Progenitor cell of endocrine pancreas (in vitro differentiated cells): ENCODE data around the gene RXRA. TPM values are rescaled to one million over a fixed set of nuclear protein-coding genes. Genes with fewer than 3 reads are reported as not detected.

ENCODE experiments used
- DNase-seq: peaks from one replicate; pipeline ENCODE4 v3.0.0; 2021; ENCODE audit warnings: low spot score; ENCODE audit not compliant: unreplicated experiment
- H3K27ac Mint-ChIP-seq: 2 replicates; pipeline ENCODE4 v1.8.0; 2021; ENCODE audit warnings: mild to moderate bottlenecking, moderate library complexity, mixed read lengths
- H3K27me3 Mint-ChIP-seq: 2 replicates; pipeline ENCODE4 v1.8.0; 2021; ENCODE audit warnings: mixed read lengths
- H3K36me3 Mint-ChIP-seq: 2 replicates; pipeline ENCODE4 v1.8.0; 2022; ENCODE audit warnings: mixed read lengths; ENCODE audit not compliant: insufficient read depth
- H3K4me1 Mint-ChIP-seq: 2 replicates; pipeline ENCODE4 v1.8.0; 2021; ENCODE audit warnings: low read depth, mixed read lengths
- H3K4me3 Mint-ChIP-seq: 2 replicates; pipeline ENCODE4 v1.8.0; 2021; ENCODE audit warnings: low read depth, mild to moderate bottlenecking, moderate library complexity, mixed read lengths
- H3K9me3 Mint-ChIP-seq: 2 replicates; pipeline ENCODE4 v1.8.0; 2021; ENCODE audit warnings: low read depth, mixed read lengths
- CTCF ChIP-seq: fragments of 200-600 bp; sonication (generic); IDR thresholded peaks from one replicate; pipeline ENCODE4 v1.5.0; 2021; ENCODE audit warnings: antibody characterized with exemption, mild to moderate bottlenecking; ENCODE audit not compliant: unreplicated experiment
- total RNA-seq: library from RNA; stranded (reverse); gene quantifications from 2 replicates; pipeline ENCODE4 v1.2.1, GENCODE V29; 2021

RXRA gene
- total RNA-seq, 1 donor from 2014 or later = 64.8 TPM

GRCh38 chr9:134455934-134456755 lies 129.9 kb downstream of the RXRA start:
- Mint-ChIP-seq H3K9me3 (no peaks in the 10 kb centered on the region), H3K4me3 (no peak overlapping the region), H3K27ac (no peak overlapping the region), H3K36me3 (no peaks in the 10 kb centered on the region), H3K4me1 (peaks cover 9% of the 10 kb centered on the region), H3K27me3 (peaks cover 2% of the 10 kb centered on the region)
- no peak for TF ChIP-seq CTCF
- DNase-seq = no peak

- TF ChIP-seq CTCF = no peak
- Mint-ChIP-seq H3K27ac (no peak overlapping the region), H3K9me3 (no peaks in the 10 kb centered on the region), H3K4me1 (peaks cover 9% of the 10 kb centered on the region), H3K36me3 (no peaks in the 10 kb centered on the region), H3K27me3 (no peaks in the 10 kb centered on the region), H3K4me3 (no peak overlapping the region)
- no peak for DNase-seq
Observed at GRCh38 chr9:134456756-134457305, 130.6 kb downstream of the RXRA start.

GRCh38 chr9:134457321-134458206 lies 131.3 kb downstream of the RXRA start:
- Mint-ChIP-seq H3K27me3 (no peaks in the 10 kb centered on the region), H3K4me3 (no peak overlapping the region), H3K4me1 (peaks cover 9% of the 10 kb centered on the region), H3K27ac (no peak overlapping the region), H3K36me3 (no peaks in the 10 kb centered on the region), H3K9me3 (no peaks in the 10 kb centered on the region)
- no peak for DNase-seq
- no peak for TF ChIP-seq CTCF

- Mint-ChIP-seq H3K4me3 (no peak overlapping the region), H3K36me3 (no peaks in the 10 kb centered on the region)
- TF ChIP-seq CTCF = no peak
Observed at GRCh38 chr9:134458207-134459108, 132.2 kb downstream of the RXRA start.

More at GRCh38 chr9:134458207-134459108, 132.2 kb downstream of the RXRA start:
- H3K4me1 Mint-ChIP-seq = peaks cover 9% of the 10 kb centered on the region
- no peak for DNase-seq
- H3K27ac Mint-ChIP-seq = no peak overlapping the region
- H3K9me3 Mint-ChIP-seq = no peaks in the 10 kb centered on the region
- no peaks in the 10 kb centered on the region for H3K27me3 Mint-ChIP-seq
